Heart right ventricle (tissue), 16 donors: ENCODE measurements around the gene EYA3. TPM values are rescaled to one million over a fixed set of nuclear protein-coding genes. Genes with fewer than 3 reads are reported as not detected.
"Not testable (repeated sequence)": the region's sequence is repeated elsewhere in the genome, so short reads cannot be mapped to it uniquely, and the experiment has no call there.

ENCODE experiments used
- ATAC-seq, 8 donors: fragments of 200-7000 bp; cut with Tn5 transposase; one replicate each; pipeline ENCODE4 v1.9.1; 2020; ENCODE audit warnings: mild to moderate bottlenecking in 8 of 8, moderate library complexity in 8 of 8, moderate number of reproducible peaks in 1 of 8
- DNase-seq, 2 donors: peaks; one replicate each; pipeline ENCODE4 v3.0.0-alpha.2; 2020
- H3K27ac ChIP-seq, 10 donors: fragments of 200-600 bp; sonication (generic) in 2 of 10; one replicate each; pipeline versions ENCODE4 v1.5.0 to v1.8.0; 2020 to 2022; ENCODE audit warnings: mild to moderate bottlenecking in 3 of 10
- H3K27me3 ChIP-seq, 7 donors: fragments of 200-600 bp; one replicate each; pipeline ENCODE4 v1.8.0; 2021 to 2022; ENCODE audit warnings: mild to moderate bottlenecking in 2 of 7
- H3K36me3 ChIP-seq, 9 donors: fragments of 200-600 bp; sonication (generic) in 1 of 9; one replicate each; pipeline versions ENCODE4 v1.5.0 to v1.8.0; 2020 to 2022; ENCODE audit warnings: mild to moderate bottlenecking in 2 of 9
- H3K4me1 ChIP-seq, 9 donors: fragments of 200-600 bp; sonication (generic) in 1 of 9; one replicate each; pipeline versions ENCODE4 v1.5.0 to v1.8.0; 2020 to 2022; ENCODE audit warnings: mild to moderate bottlenecking in 4 of 9
- H3K4me3 ChIP-seq, 10 donors: fragments of 200-600 bp; sonication (generic) in 2 of 10; one replicate each; pipeline versions ENCODE4 v1.5.0 to v1.8.0; 2020 to 2022; ENCODE audit warnings: mild to moderate bottlenecking in 7 of 10, moderate library complexity in 2 of 10
- H3K9me3 ChIP-seq, 11 donors: fragments of 200-600 bp in 10 of 11; sonication (generic) in 2 of 11; one replicate each; pipeline versions ENCODE4 v1.5.0 to v1.8.0; 2013 to 2022; ENCODE audit warnings: mild to moderate bottlenecking in 2 of 11, control low read depth in 1 of 11, moderate library complexity in 1 of 11
- WGBS, 2 donors: extraction: QIAGEN DNeasy Blood & Tissue Kit; methylation state at CpG; one replicate each; pipeline ENCODE4 v1.1.7; 2013; ENCODE audit warnings: inconsistent platforms in 1 of 2; 5-methylcytosine and 5-hydroxymethylcytosine counted together
- intact Hi-C, 10 donors: fragments of 100-400 bp; cut with DNase I; formaldehyde crosslinking; loops; one replicate each; pipeline versions ENCODE4 v1.11.1 to v1.14.2; 2022
- polyA plus RNA-seq, 2 donors: library from polyadenylated mRNA; stranded (reverse); fragments of 200-250 nt; gene quantifications; one replicate each; pipeline ENCODE4 v1.2.3, GENCODE V29; 2013
- total RNA-seq, 10 donors: library from RNA; stranded (reverse); fragmentation: NEBNext Ultra II Directional in 3 of 10; extraction: Animal tissue kit (Norgen Biotek cat#: 25700) in 3 of 10; gene quantifications; one replicate each; pipeline versions ENCODE4 v1.2.1 to v1.2.4, GENCODE V29; 2021 to 2023
- TF ChIP-seq, protein P1 (sequence below), 9 donors: fragments of 200-600 bp; sonication (generic) in 2 of 9; IDR thresholded peaks; one replicate each; pipeline versions ENCODE4 v1.5.0 to v1.8.0; 2021 to 2022; ENCODE audit warnings: antibody characterized with exemption in 9 of 9, mild to moderate bottlenecking in 5 of 9, moderate library complexity in 1 of 9
- donor health status: Arrhythmogenic right ventricular cardiomyopathy.
- donor health status: ischemic (EF 13 %, LVEDD 7.1; RV severe dilation, severe dysfunction).
- donor health status: healthy with polysubstance abuse.
- donor health status: DM: no; HTN: yes; CAD: no.
- donor health status: DM: no; HTN: no; CAD: no.
- donor health status: ischemic (EF 25% LVEDD 6.9; RV normal size, moderate dysfunction).
- donor health status: ischemic (EF 25% LVEDD 5.7; RV mildly dilated, moderate dysfunction).
- donor health status: healthy.
- donor health status: DM: yes; HTN: yes; CAD: no.
- donor health status: Ischemic cardiomyopathy.
- donor health status: ischemic (EF 35%, LVEDD 5.7; RV mildly dilated, moderate dysfunction).
- donor health status: nonischemic (EF 11% LVEDD 7.7; RV severe dilation, severe dysfunction).
- donor health status: DM: yes; HTN: yes; CAD: no.
- donor health status: PGD.
- donor health status: ischemic (EF 29% LVEDD 5.4; RV normal size, mild dysfunction).
- donor health status: nonischemic (EF 23%, LVEDD 6.1; RV moderate dilation, normal function).

Gene EYA3
- total and polyA plus RNA-seq, 12 donors, result 3.6 to 22.1 (median 17.3) TPM

- 82 to 84% methylated on average over 1 of the region's 1 CpG for WGBS, 2 donors
- Histone ChIP-seq H3K4me1 (peaks cover 0 to 19% (median 12%) of the 10 kb centered on the region in 9 donors), H3K27me3 (no peaks in the 10 kb centered on the region), H3K4me3 (no peak overlapping the region), H3K9me3 (no peaks in the 10 kb centered on the region), H3K36me3 (peaks cover 0 to 54% (median 7%) of the 10 kb centered on the region in 9 donors), H3K27ac (no peak overlapping the region)
- ATAC-seq (no peak), DNase-seq (no peak)
- intact Hi-C loops, result no loop called here
- TF ChIP-seq, protein P1, sequence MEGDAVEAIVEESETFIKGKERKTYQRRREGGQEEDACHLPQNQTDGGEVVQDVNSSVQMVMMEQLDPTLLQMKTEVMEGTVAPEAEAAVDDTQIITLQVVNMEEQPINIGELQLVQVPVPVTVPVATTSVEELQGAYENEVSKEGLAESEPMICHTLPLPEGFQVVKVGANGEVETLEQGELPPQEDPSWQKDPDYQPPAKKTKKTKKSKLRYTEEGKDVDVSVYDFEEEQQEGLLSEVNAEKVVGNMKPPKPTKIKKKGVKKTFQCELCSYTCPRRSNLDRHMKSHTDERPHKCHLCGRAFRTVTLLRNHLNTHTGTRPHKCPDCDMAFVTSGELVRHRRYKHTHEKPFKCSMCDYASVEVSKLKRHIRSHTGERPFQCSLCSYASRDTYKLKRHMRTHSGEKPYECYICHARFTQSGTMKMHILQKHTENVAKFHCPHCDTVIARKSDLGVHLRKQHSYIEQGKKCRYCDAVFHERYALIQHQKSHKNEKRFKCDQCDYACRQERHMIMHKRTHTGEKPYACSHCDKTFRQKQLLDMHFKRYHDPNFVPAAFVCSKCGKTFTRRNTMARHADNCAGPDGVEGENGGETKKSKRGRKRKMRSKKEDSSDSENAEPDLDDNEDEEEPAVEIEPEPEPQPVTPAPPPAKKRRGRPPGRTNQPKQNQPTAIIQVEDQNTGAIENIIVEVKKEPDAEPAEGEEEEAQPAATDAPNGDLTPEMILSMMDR (IDR thresholded peaks at IDR 0.05), result no peak
These were observed 61.2 kb downstream of the EYA3 start for GRCh38 chr1:28027238-28027637.

DNA sequence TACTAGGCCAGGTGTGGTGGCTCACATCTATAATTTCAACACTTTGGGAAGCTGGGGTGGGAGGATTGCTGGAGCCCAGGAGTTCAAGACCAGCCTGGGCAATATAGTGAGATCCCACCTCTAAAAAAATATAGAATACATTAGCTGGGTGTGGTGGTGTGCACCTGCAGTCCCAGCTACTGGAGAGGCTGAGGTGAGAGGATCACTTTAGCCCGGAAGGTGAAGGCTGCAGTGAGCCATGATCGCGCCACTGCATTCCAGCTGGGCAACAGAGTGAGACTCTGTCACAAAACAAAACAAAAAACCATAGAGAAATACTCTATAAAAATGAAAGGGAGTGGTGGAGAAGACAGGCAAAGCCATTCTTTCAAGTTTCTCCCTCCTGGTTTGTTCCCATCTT lies 62.1 kb downstream of the EYA3 start:
- ATAC-seq (no peak), DNase-seq (no peak)
- TF ChIP-seq, protein P1 (IDR thresholded peaks at IDR 0.05), result no peak
- Histone ChIP-seq H3K36me3 (peaks cover 0 to 49% (median 7%) of the 10 kb centered on the region in 9 donors), H3K9me3 (no peaks in the 10 kb centered on the region), H3K27ac (no peak overlapping the region), H3K27me3 (no peaks in the 10 kb centered on the region), H3K4me1 (peaks cover 0 to 17% (median 5%) of the 10 kb centered on the region in 9 donors), H3K4me3 (no peak overlapping the region)
- intact Hi-C loops, result no loop called here
- 99% methylated on average over 3 of the region's 3 CpGs for WGBS, 2 donors

GRCh38 chr1:28021064-28021463 lies 67.3 kb downstream of the EYA3 start:
- intact Hi-C loops, result no loop called here
- H3K9me3 ChIP-seq, result no peaks in the 10 kb centered on the region
- no peaks in the 10 kb centered on the region for H3K4me1 ChIP-seq
- no peaks in the 10 kb centered on the region for H3K27me3 ChIP-seq
- WGBS, 2 donors, result 80% methylated on average over 2 of the region's 2 CpGs
- TF ChIP-seq, protein P1 (IDR thresholded peaks at IDR 0.05), result no peak
- no peak overlapping the region for H3K4me3 ChIP-seq
- DNase-seq (no peak), ATAC-seq (no peak)
- peaks cover 0 to 64% (median 2%) of the 10 kb centered on the region in 9 donors for H3K36me3 ChIP-seq
- no peak overlapping the region for H3K27ac ChIP-seq

- Histone ChIP-seq H3K27me3 (no peaks in the 10 kb centered on the region), H3K4me3 (no peak overlapping the region), H3K4me1 (peaks cover 0 to 7% (median 0%) of the 10 kb centered on the region in 9 donors), H3K27ac (no peak overlapping the region), H3K36me3 (peaks cover 0 to 89% (median 34%) of the 10 kb centered on the region in 9 donors), H3K9me3 (no peaks in the 10 kb centered on the region)
- no peak for ATAC-seq
- DNase-seq, result no peak
- 88 to 95% methylated on average over 1 of the region's 1 CpG for WGBS, 2 donors
- intact Hi-C loops, result no loop called here
- TF ChIP-seq, protein P1 (IDR thresholded peaks at IDR 0.05), result no peak
These were observed 77.4 kb downstream of the EYA3 start for GRCh38 chr1:28010969-28011368.

- ATAC-seq, intact Hi-C loops, H3K4me3 ChIP-seq, DNase-seq, H3K27ac ChIP-seq, H3K4me1 ChIP-seq, H3K27me3 ChIP-seq, H3K9me3 ChIP-seq: not testable (repeated sequence)
- WGBS, 2 donors, result 97 to 100% methylated on average over 7 to 8 of the region's 8 CpGs
- H3K36me3 ChIP-seq, result peaks cover 0 to 93% (median 33%) of the 10 kb centered on the region in 9 donors
These were observed 85.3 kb downstream of the EYA3 start for GRCh38 chr1:28003117-28003516.
